BE2C (cell line): ENCODE measurements around the gene CD36.

Experiments used
- DNase-seq: peaks from one replicate; pipeline ENCODE4 v3.0.0-alpha.2; 2020
- H3K27me3 ChIP-seq: fragments of 250-450 bp; sonication (Bioruptor Pico); 2 replicates; pipeline ENCODE4 v1.5.1; 2020; ENCODE audit warnings: mild to moderate bottlenecking
- H3K36me3 ChIP-seq: fragments of 250-450 bp; sonication (Bioruptor Pico); 2 replicates; pipeline ENCODE4 v1.5.1; 2020; ENCODE audit warnings: mild to moderate bottlenecking
- H3K4me1 ChIP-seq: fragments of 250-450 bp; sonication (Bioruptor Pico); 2 replicates; pipeline ENCODE4 v1.5.1; 2020
- H3K4me3 ChIP-seq: 2 replicates; pipeline ENCODE4 v1.5.1; 2011; ENCODE audit warnings: low read depth, low read length
- H3K9me3 ChIP-seq: fragments of 250-450 bp; sonication (Bioruptor Pico); 2 replicates; pipeline ENCODE4 v1.5.1; 2020
- TF ChIP-seq, protein P1 (sequence below): IDR thresholded peaks from 2 replicates; pipeline ENCODE4 v1.5.1; 2012; ENCODE audit warnings: mild to moderate bottlenecking, low read depth, low read length

Gene CD36

DNA sequence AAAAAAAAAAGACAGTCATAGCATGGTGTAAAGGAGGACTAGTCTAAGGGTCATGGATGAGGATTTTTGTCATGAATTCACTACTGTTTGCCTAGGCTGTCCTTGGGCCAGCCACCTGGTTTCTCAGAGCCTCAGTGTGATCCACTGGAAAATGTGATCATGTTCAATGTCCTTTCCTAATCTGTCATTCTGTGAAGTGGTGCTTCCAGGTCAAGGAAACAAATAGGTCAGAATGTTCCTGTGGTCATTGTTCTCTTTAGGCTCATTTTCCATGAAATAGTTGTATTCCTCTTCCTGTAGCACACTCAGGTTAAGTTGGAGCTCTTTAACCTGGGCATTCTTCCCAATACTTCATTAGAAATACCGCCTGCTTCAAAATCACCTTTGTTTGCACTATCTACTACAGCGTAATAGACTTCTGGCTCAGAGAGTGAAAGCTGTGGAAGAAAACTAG lies 16.5 kb downstream of the CD36 start:
- H3K36me3 ChIP-seq, result no peaks in the 10 kb centered on the region
- DNase-seq, result no peak
- H3K4me3 ChIP-seq, result no peak overlapping the region
- no peaks in the 10 kb centered on the region for H3K4me1 ChIP-seq
- H3K27me3 ChIP-seq, result no peaks in the 10 kb centered on the region
- TF ChIP-seq, protein P1, sequence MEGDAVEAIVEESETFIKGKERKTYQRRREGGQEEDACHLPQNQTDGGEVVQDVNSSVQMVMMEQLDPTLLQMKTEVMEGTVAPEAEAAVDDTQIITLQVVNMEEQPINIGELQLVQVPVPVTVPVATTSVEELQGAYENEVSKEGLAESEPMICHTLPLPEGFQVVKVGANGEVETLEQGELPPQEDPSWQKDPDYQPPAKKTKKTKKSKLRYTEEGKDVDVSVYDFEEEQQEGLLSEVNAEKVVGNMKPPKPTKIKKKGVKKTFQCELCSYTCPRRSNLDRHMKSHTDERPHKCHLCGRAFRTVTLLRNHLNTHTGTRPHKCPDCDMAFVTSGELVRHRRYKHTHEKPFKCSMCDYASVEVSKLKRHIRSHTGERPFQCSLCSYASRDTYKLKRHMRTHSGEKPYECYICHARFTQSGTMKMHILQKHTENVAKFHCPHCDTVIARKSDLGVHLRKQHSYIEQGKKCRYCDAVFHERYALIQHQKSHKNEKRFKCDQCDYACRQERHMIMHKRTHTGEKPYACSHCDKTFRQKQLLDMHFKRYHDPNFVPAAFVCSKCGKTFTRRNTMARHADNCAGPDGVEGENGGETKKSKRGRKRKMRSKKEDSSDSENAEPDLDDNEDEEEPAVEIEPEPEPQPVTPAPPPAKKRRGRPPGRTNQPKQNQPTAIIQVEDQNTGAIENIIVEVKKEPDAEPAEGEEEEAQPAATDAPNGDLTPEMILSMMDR, result no peak
- H3K9me3 ChIP-seq, result no peaks in the 10 kb centered on the region

DNA sequence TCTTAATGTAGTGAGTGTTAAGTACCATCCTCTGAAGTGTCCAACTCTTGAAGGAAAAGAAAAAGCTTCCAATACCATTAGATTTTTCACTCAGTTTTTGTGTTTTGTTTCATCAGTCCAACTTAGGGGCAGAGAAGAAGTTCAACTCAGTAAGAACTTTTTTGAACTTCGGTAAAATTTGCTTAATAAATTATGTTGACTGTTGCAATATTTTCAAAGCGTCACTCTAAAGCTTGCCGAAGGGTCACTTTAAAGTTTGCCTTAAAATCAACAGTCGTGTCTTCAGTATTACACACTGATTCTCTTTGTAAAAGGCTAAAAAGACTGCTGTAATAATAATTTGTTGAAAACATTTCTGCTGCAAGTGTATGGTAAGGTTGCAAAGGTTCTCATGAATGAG lies 17.6 kb downstream of the CD36 start:
- Histone ChIP-seq H3K27me3 (no peaks in the 10 kb centered on the region), H3K9me3 (no peaks in the 10 kb centered on the region), H3K36me3 (no peaks in the 10 kb centered on the region), H3K4me3 (no peak overlapping the region), H3K4me1 (no peaks in the 10 kb centered on the region)
- TF ChIP-seq, protein P1, result no peak
- no peak for DNase-seq

DNA sequence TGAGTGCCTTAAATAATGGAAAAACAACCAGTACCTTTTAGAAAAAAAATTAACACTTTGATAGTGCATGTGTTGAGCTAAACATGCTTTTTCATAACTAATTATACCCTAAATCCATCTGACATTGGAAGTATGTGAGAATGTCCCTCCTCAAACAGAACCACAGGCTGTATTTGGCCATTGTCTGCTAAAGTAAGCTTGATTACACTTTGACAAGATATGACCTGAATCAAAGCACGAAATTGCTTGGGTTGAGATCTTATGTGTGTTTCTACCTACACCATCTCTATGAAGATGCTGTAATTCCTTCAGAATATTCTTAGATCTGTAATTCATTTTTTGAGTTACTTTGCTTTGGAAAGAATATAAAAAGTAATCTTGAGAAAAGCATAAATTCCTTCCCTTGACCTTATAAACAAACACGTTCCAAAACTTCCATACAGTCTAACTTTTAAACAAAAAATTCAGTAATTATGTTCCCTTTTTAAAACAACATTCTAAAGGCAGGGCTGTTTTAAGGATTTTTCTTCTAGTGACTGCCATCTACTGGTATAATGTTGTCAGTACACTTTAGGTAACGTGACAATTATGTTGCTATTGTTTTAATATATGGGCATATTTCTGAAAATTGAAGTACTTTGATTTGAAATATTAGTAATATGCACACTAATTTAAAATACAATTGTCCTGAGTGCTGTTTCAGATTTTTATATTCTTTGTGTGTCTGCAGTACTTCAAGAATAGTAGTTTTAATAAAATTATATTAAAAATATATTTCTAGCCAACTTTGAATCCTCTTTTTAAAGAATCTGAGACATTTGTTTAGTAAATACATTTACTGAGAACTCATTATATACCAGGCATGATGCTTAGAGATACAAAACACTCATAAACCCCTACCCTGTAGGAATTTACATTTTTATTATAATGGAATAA lies 20.9 kb downstream of the CD36 start:
- DNase-seq, result no peak
- no peak overlapping the region for H3K4me3 ChIP-seq
- no peaks in the 10 kb centered on the region for H3K9me3 ChIP-seq
- no peaks in the 10 kb centered on the region for H3K27me3 ChIP-seq
- TF ChIP-seq, protein P1, result peak; percentile 51
- no peaks in the 10 kb centered on the region for H3K36me3 ChIP-seq
- H3K4me1 ChIP-seq, result no peaks in the 10 kb centered on the region

DNA sequence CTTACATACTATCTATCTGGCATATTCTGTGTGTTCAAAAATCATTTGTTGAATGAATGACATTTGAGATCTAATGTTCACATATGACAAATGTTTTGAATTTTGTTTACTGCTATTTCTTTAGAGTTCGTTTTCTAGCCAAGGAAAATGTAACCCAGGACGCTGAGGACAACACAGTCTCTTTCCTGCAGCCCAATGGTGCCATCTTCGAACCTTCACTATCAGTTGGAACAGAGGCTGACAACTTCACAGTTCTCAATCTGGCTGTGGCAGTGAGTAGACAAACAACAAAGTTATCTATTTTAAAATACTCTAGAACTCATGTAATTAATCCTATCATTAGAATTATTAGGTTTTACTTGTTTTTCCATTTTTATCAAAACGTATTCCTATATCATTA lies 22.5 kb downstream of the CD36 start:
- TF ChIP-seq, protein P1, result 0 out of 2 replicates have a peak, but pooled peaks have one; percentile 3
- Histone ChIP-seq H3K4me1 (no peaks in the 10 kb centered on the region), H3K27me3 (no peaks in the 10 kb centered on the region), H3K9me3 (no peaks in the 10 kb centered on the region), H3K36me3 (no peaks in the 10 kb centered on the region), H3K4me3 (no peak overlapping the region)
- DNase-seq, result no peak

DNA sequence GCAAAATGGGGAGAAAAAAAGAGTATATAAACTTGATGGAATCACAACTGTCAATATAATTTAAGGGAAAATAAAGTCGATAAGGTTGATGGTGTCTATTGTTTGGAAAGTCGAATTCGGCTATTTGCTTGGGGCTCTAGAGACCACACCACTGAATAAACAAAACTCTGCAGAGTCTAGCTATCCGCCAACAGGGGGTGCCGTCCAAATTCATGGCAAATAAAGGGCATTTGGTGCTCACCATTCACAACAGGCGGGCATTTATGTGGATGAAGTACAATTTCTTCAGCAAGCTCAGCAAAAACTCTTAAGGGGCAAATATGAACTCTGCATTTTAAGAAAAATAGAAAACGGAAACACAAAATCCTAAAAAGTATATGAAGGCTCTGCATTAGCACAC lies 23.3 kb downstream of the CD36 start:
- no peak for DNase-seq
- TF ChIP-seq, protein P1, result peak; percentile 55
- no peak overlapping the region for H3K4me3 ChIP-seq

DNA sequence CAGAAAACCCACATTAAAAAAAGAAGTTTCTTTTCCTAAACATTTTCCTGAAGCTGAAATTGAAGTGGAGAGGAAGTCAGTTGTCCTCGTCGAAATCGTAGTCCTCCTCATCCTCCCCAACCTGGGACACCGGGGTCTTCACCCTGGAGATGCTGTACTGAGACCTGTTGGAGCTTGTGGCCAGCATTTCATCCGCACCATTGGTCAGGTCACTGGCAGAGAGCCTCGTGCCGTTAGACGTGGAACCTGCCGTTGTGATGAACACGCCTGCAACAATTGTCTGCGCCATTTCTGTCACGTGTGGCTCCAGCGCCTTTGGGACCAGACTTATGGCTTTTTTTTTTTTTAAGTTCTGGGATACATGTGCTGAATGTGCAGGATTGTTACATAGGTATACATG lies 23.8 kb downstream of the CD36 start:
- no peaks in the 10 kb centered on the region for H3K36me3 ChIP-seq

More for the DNA sequence above, 23.3 kb downstream of the CD36 start:
- no peaks in the 10 kb centered on the region for H3K36me3 ChIP-seq
- no peaks in the 10 kb centered on the region for H3K9me3 ChIP-seq
- no peaks in the 10 kb centered on the region for H3K27me3 ChIP-seq
- no peaks in the 10 kb centered on the region for H3K4me1 ChIP-seq

More for the DNA sequence above, 23.8 kb downstream of the CD36 start:
- DNase-seq, result no peak
- H3K4me3 ChIP-seq, result no peak overlapping the region
- H3K27me3 ChIP-seq, result no peaks in the 10 kb centered on the region
- H3K4me1 ChIP-seq, result no peaks in the 10 kb centered on the region
- H3K9me3 ChIP-seq, result no peaks in the 10 kb centered on the region
- TF ChIP-seq, protein P1, result no peak
